Activated CD4-positive, alpha-beta memory T cell treated with anti-CD3 and anti-CD28 coated beads, Interleukin-2, amount 10 ng/mL, durations not matched to agents 7 days and 5 days (primary cell): ENCODE data around the gene SLC25A29. TPM values are rescaled to one million over a fixed set of nuclear protein-coding genes. Genes with fewer than 3 reads are reported as not detected.
"Not testable (repeated sequence)": the region's sequence is repeated elsewhere in the genome, so short reads cannot be mapped to it uniquely, and the experiment has no call there.

Experiments used
- CTCF ChIA-PET: fragments of 350-600 bp; sonication (Branson Sonifier 250); formaldehyde crosslinking; loops from one replicate; lab custom pipeline; 2021; ENCODE audit warnings: antibody characterized with exemption, inconsistent platforms; lab: Charles Lee
- POLR2A ChIA-PET: fragments of 350-600 bp; sonication (Branson Sonifier 250); formaldehyde crosslinking; loops from one replicate; lab custom pipeline; 2021; ENCODE audit warnings: antibody characterized with exemption; lab: Charles Lee
- DNase-seq: peaks from one replicate; pipeline ENCODE4 v3.0.0-alpha.2; 2020
- H3K27ac Mint-ChIP-seq: one replicate; pipeline ENCODE4 v1.8.0; 2021; ENCODE audit warnings: mild to moderate bottlenecking, mixed read lengths
- H3K27me3 Mint-ChIP-seq: one replicate; pipeline ENCODE4 v1.8.0; 2021; ENCODE audit warnings: mixed read lengths
- H3K36me3 Mint-ChIP-seq: one replicate; pipeline ENCODE4 v1.8.0; 2021; ENCODE audit warnings: low read depth, mixed read lengths
- H3K4me1 Mint-ChIP-seq: one replicate; pipeline ENCODE4 v1.8.0; 2021; ENCODE audit warnings: mixed read lengths
- H3K4me3 Mint-ChIP-seq: one replicate; pipeline ENCODE4 v1.8.0; 2021; ENCODE audit warnings: mild to moderate bottlenecking, mixed read lengths
- H3K9me3 Mint-ChIP-seq: one replicate; pipeline ENCODE4 v1.8.0; 2021; ENCODE audit warnings: mixed read lengths
- total RNA-seq, 2 experiments: library from RNA; stranded (reverse); gene quantifications; one replicate each; pipeline ENCODE4 v1.2.3, GENCODE V29; 2021

Gene SLC25A29
- total RNA-seq, 2 experiments from 2014 or later, result 8.2 to 8.9 TPM

GRCh38 chr14:100313464-100314230, 7.4 kb upstream of the SLC25A29 start:
- Mint-ChIP-seq H3K4me1 (peaks cover 3% of the 10 kb centered on the region), H3K36me3 (no peaks in the 10 kb centered on the region), H3K27ac (no peak overlapping the region), H3K9me3 (no peaks in the 10 kb centered on the region), H3K27me3 (peaks cover 11% of the 10 kb centered on the region), H3K4me3 (no peak overlapping the region)
- ChIA-PET CTCF (interaction anchor here (0.6 to 1.2 kb wide), 3 partner anchors 11 to 71 kb away, joined by 3 to 5 read pairs (median 3); no protein-coding TSS in a partner anchor), POLR2A (interaction anchor here (1.4 kb wide), 1 partner anchor 9 kb away, joined by 3 read pairs; no protein-coding TSS in a partner anchor)
- no peak for DNase-seq

GRCh38 chr14:100312877-100313400, 6.7 kb upstream of the SLC25A29 start:
- no peaks in the 10 kb centered on the region for H3K9me3 Mint-ChIP-seq
- no peak overlapping the region for H3K27ac Mint-ChIP-seq
- peaks cover 15% of the 10 kb centered on the region for H3K27me3 Mint-ChIP-seq
- ChIA-PET CTCF (interaction anchor here (0.6 kb wide), 1 partner anchor 38 kb away, joined by 3 read pairs; no protein-coding TSS in a partner anchor), POLR2A (no interaction called here)
- peaks cover 3% of the 10 kb centered on the region for H3K4me1 Mint-ChIP-seq
- no peaks in the 10 kb centered on the region for H3K36me3 Mint-ChIP-seq
- no peak for DNase-seq
- no peak overlapping the region for H3K4me3 Mint-ChIP-seq

- H3K4me3 Mint-ChIP-seq, DNase-seq, H3K4me1 Mint-ChIP-seq, H3K9me3 Mint-ChIP-seq, POLR2A ChIA-PET, CTCF ChIA-PET, H3K36me3 Mint-ChIP-seq, H3K27ac Mint-ChIP-seq: not testable (repeated sequence)
- H3K27me3 Mint-ChIP-seq, result peaks cover 20% of the 10 kb centered on the region
Measured at GRCh38 chr14:100312110-100312876, 6.0 kb upstream of the SLC25A29 start.

GRCh38 chr14:100309028-100309737, 2.9 kb upstream of the SLC25A29 start:
- Mint-ChIP-seq H3K27me3 (peaks cover 30% of the 10 kb centered on the region), H3K9me3 (no peaks in the 10 kb centered on the region), H3K36me3 (no peaks in the 10 kb centered on the region), H3K4me1 (peaks cover 12% of the 10 kb centered on the region), H3K27ac (no peak overlapping the region), H3K4me3 (no peak overlapping the region)
- ChIA-PET POLR2A (no interaction called here), CTCF (interaction anchor here (0.9 to 1.2 kb wide), 2 partner anchors 74 to 337 kb away, joined by 3 read pairs; no protein-coding TSS in a partner anchor)
- no peak for DNase-seq

- POLR2A ChIA-PET, H3K9me3 Mint-ChIP-seq, H3K4me3 Mint-ChIP-seq, H3K27ac Mint-ChIP-seq, DNase-seq, H3K36me3 Mint-ChIP-seq: not testable (repeated sequence)
- CTCF ChIA-PET, result interaction anchor here (1.2 kb wide), 1 partner anchor 75 kb away, joined by 3 read pairs; no protein-coding TSS in a partner anchor
- Mint-ChIP-seq H3K4me1 (peaks cover 12% of the 10 kb centered on the region), H3K27me3 (peaks cover 30% of the 10 kb centered on the region)
Measured at GRCh38 chr14:100308427-100308792, 2.2 kb upstream of the SLC25A29 start.

- H3K4me1 Mint-ChIP-seq, result peaks cover 12% of the 10 kb centered on the region
- H3K36me3 Mint-ChIP-seq, result no peaks in the 10 kb centered on the region
- H3K4me3 Mint-ChIP-seq, result no peak overlapping the region
- H3K9me3 Mint-ChIP-seq, result no peaks in the 10 kb centered on the region
- no peak overlapping the region for H3K27ac Mint-ChIP-seq
- H3K27me3 Mint-ChIP-seq, result peaks cover 30% of the 10 kb centered on the region
- POLR2A ChIA-PET, result no interaction called here
- DNase-seq, result no peak
- CTCF ChIA-PET, result no interaction called here
Measured at GRCh38 chr14:100307766-100308426, 1.7 kb upstream of the SLC25A29 start.

- H3K4me3 Mint-ChIP-seq, result peak overlapping the region; percentile 64
- peaks cover 28% of the 10 kb centered on the region for H3K27me3 Mint-ChIP-seq
- H3K9me3 Mint-ChIP-seq, result no peaks in the 10 kb centered on the region
- no peak overlapping the region for H3K27ac Mint-ChIP-seq
- DNase-seq, result no peak
- peaks cover 12% of the 10 kb centered on the region for H3K4me1 Mint-ChIP-seq
- ChIA-PET POLR2A (interaction anchor here (1.1 kb wide), 1 partner anchor 85 kb away, joined by 3 read pairs; no protein-coding TSS in a partner anchor), CTCF (no interaction called here)
- H3K36me3 Mint-ChIP-seq, result no peaks in the 10 kb centered on the region
Measured at GRCh38 chr14:100306998-100307765, 938 bp upstream of the SLC25A29 start.

- Mint-ChIP-seq H3K27ac (no peak overlapping the region), H3K9me3 (no peaks in the 10 kb centered on the region), H3K4me3 (peak overlapping the region; percentile 65), H3K4me1 (peaks cover 12% of the 10 kb centered on the region), H3K27me3 (peaks cover 23% of the 10 kb centered on the region), H3K36me3 (no peaks in the 10 kb centered on the region)
- DNase-seq, result peak; percentile 25
- POLR2A ChIA-PET, result interaction anchor here (1.3 kb wide), 1 partner anchor 9 kb away, joined by 3 read pairs; no protein-coding TSS in a partner anchor
- CTCF ChIA-PET, result interaction anchor here (1.2 kb wide), 1 partner anchor 19 kb away, joined by 3 read pairs; no protein-coding TSS in a partner anchor
Measured at GRCh38 chr14:100305324-100306100, 732 bp downstream of the SLC25A29 start.

GRCh38 chr14:100304825-100305323, 1.4 kb downstream of the SLC25A29 start:
- peak overlapping the region; percentile 65 for H3K4me3 Mint-ChIP-seq
- no peaks in the 10 kb centered on the region for H3K36me3 Mint-ChIP-seq
- POLR2A ChIA-PET, result interaction anchor here (1.3 kb wide), 1 partner anchor 9 kb away, joined by 3 read pairs; no protein-coding TSS in a partner anchor
- no peak for DNase-seq
- H3K27me3 Mint-ChIP-seq, result peaks cover 23% of the 10 kb centered on the region
- H3K9me3 Mint-ChIP-seq, result no peaks in the 10 kb centered on the region
- CTCF ChIA-PET, result interaction anchor here (1.2 kb wide), 1 partner anchor 19 kb away, joined by 3 read pairs; no protein-coding TSS in a partner anchor
- H3K4me1 Mint-ChIP-seq, result peaks cover 12% of the 10 kb centered on the region
- no peak overlapping the region for H3K27ac Mint-ChIP-seq

GRCh38 chr14:100303925-100304324, 2.3 kb downstream of the SLC25A29 start:
- peaks cover 23% of the 10 kb centered on the region for H3K27me3 Mint-ChIP-seq
- H3K9me3 Mint-ChIP-seq, result no peaks in the 10 kb centered on the region
- DNase-seq, result no peak
- H3K36me3 Mint-ChIP-seq, result no peaks in the 10 kb centered on the region
- peaks cover 12% of the 10 kb centered on the region for H3K4me1 Mint-ChIP-seq
- ChIA-PET POLR2A (interaction anchor here (1.1 to 1.5 kb wide), 2 partner anchors 71 to 73 kb away, joined by 3 read pairs; a partner anchor contains a TSS), CTCF (interaction anchor here (2.0 kb wide), 1 partner anchor 74 kb away, joined by 9 read pairs; no protein-coding TSS in a partner anchor)
- no peak overlapping the region for H3K27ac Mint-ChIP-seq
- H3K4me3 Mint-ChIP-seq, result no peak overlapping the region
